K562 (cell line): ENCODE data around the gene CALM3. TPM values are rescaled to one million over a fixed set of nuclear protein-coding genes. Genes with fewer than 3 reads are reported as not detected.
A peak's percentile ranks its signal among the peaks of the same experiment; 100 is the strongest.

Experiments
- ARHGAP35 ChIP-seq: fragments of 450-650 bp; IDR thresholded peaks from 2 replicates; pipeline ENCODE4 v1.6.1; 2018; ENCODE audit not compliant: partially characterized antibody
- CBFB ChIP-seq: sonication (generic); formaldehyde crosslinking; IDR thresholded peaks from 2 replicates; pipeline ENCODE4 v1.4.0; 2020; ENCODE audit warnings: mild to moderate bottlenecking, missing genetic modification reagents
- CUX1 ChIP-seq: fragments of 200-800 bp; sonication (Bioruptor generic); IDR thresholded peaks from 2 replicates; pipeline ENCODE4 v1.6.1; 2016; ENCODE audit warnings: missing genetic modification characterization, missing compliant biosample characterization
- HDAC8 ChIP-seq: fragments of 450-650 bp; IDR thresholded peaks from 2 replicates; pipeline ENCODE4 v1.6.1; 2016; ENCODE audit warnings: mild to moderate bottlenecking, missing genetic modification characterization, moderate library complexity, missing compliant biosample characterization
- NFRKB ChIP-seq: fragments of 450-650 bp; IDR thresholded peaks from 2 replicates; pipeline ENCODE4 v1.6.1; 2016; ENCODE audit warnings: low read depth
- POLR2AphosphoS2 ChIP-seq: IDR thresholded peaks from 2 replicates; pipeline ENCODE4 v1.6.1; 2012; ENCODE audit warnings: low read length, improper control_type of control experiment
- SMAD1 ChIP-seq: fragments of 150-350 bp; IDR thresholded peaks from 2 replicates; pipeline ENCODE4 v1.6.1; 2014; ENCODE audit warnings: low read length, low read depth; ENCODE audit not compliant: partially characterized antibody
- SUPT5H ChIP-seq: fragments of 450-650 bp; IDR thresholded peaks from 2 replicates; pipeline ENCODE4 v1.6.1; 2016
- XRCC3 ChIP-seq: fragments of 450-650 bp; IDR thresholded peaks from 2 replicates; pipeline ENCODE4 v1.6.1; 2017; ENCODE audit warnings: mild to moderate bottlenecking, moderate library complexity
- XRCC5 ChIP-seq: fragments of 200-400 bp; formaldehyde crosslinking; IDR thresholded peaks from 2 replicates; pipeline ENCODE4 v1.6.1; 2017; ENCODE audit warnings: low read depth, mild to moderate bottlenecking, low read length
- ZNF217 ChIP-seq: sonication (generic); formaldehyde crosslinking; IDR thresholded peaks from 2 replicates; pipeline ENCODE4 v1.8.0; 2022; ENCODE audit warnings: mild to moderate bottlenecking, missing genetic modification reagents
- polyA plus RNA-seq, 8 experiments: library from polyadenylated mRNA; depleted of rRNA in 4 of 8; stranded (reverse) in 5 of 8; unstranded in 3 of 8; fragments of >200 nt; fragmentation: Nextera tagmentation in 2 of 8; fragmentation: Illumina TruSeq in 1 of 8; extraction: Ambion mirVana in 2 of 8; extraction: Trizol in 1 of 8; gene quantifications; 2 replicates each; pipeline versions ENCODE4 v1.2.1 to v1.2.3, GENCODE V29; 2011 to 2014; ENCODE audit warnings: inconsistent platforms in 1 of 8, missing spikeins in 1 of 8
- total RNA-seq, 7 experiments: library from RNA; depleted of rRNA in 6 of 7; stranded (reverse); fragments of >200 nt in 6 of 7; fragmentation: Illumina TruSeq in 2 of 7; extraction: Trizol in 2 of 7; gene quantifications; 2 replicates each; pipeline versions ENCODE4 v1.2.1 to v1.2.3, GENCODE V29; 2011 to 2021; ENCODE audit warnings: low replicate concordance in 1 of 7
- TF ChIP-seq, protein P1 (sequence below): fragments of 450-650 bp; formaldehyde crosslinking; conservative IDR thresholded peaks from 2 replicates; pipeline ENCODE4 v1.4.0; 2022; ENCODE audit warnings: mild to moderate bottlenecking, missing genetic modification characterization
- TF ChIP-seq, protein P2 (sequence below): fragments of 450-650 bp; IDR thresholded peaks from 2 replicates; pipeline ENCODE4 v1.6.1; 2016; ENCODE audit warnings: low read depth

CALM3 gene
- total and polyA plus RNA-seq, 9 of the 15 experiments (the other 6 are each of a cell fraction or from before 2014, with no cell fraction given): 34.6 to 350 (median 156) TPM

DNA sequence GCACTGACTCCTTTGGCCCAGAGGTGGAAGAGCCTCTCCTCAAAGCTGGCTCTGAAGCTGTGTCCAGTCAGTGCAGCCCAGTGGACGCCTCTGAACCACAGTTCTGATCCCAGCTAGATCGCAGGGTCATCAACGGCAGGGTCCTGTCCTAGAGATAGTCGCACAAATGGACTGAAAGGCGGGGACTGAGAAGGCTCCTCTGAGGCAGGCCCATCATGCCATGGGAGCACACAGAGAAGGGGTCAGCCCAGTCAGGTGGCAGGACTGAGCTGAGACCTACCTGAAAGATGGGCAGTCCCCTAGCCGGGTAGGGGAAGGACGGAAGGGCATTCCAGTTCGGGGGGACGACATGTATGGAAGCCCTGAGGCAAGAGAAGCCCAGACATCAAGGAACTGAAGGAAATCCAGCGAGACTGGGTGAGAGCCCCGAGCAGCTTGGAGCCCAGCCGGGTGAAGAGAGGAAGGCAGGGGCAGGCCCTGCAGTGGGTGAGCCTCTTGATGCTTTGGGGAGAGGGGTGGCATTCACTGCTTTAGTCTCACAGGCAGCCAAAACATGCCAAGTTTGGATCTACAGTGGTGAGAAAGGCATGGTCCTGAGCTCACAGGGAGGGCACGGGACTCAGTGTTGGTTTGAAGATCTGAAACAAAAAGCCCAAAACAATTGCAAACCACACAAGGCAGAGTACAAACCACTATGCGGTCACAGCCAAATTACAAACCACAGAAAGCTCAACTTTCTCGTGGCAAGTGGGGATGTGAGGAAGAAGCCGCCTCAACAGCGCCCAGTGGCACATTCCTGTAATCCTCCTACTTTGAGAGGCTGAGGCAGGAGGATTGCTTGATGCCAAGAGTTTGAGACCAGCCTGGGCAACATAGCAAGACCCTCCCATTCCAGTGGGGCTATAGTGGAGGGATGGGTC, 10.0 kb downstream of the CALM3 start (continued):
- no peak for TF ChIP-seq CUX1 (CRISPR knock-in tag)
- no peak for TF ChIP-seq HDAC8 (tag)
- TF ChIP-seq, protein P1, sequence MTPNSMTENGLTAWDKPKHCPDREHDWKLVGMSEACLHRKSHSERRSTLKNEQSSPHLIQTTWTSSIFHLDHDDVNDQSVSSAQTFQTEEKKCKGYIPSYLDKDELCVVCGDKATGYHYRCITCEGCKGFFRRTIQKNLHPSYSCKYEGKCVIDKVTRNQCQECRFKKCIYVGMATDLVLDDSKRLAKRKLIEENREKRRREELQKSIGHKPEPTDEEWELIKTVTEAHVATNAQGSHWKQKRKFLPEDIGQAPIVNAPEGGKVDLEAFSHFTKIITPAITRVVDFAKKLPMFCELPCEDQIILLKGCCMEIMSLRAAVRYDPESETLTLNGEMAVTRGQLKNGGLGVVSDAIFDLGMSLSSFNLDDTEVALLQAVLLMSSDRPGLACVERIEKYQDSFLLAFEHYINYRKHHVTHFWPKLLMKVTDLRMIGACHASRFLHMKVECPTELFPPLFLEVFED (CRISPR knock-in tag): 0 out of 2 replicates have a peak, but pooled peaks have one; percentile 5
- no peak for TF ChIP-seq NFRKB
- peak; percentile 85; the same call in 1 of the 2 replicates for TF ChIP-seq POLR2AphosphoS2
- TF ChIP-seq ARHGAP35: no peak
- no peak for TF ChIP-seq ZNF217 (CRISPR knock-in tag)
- no peak; the same call in 1 of the 2 replicates for TF ChIP-seq XRCC5
- TF ChIP-seq SMAD1: no peak
- TF ChIP-seq, protein P2, sequence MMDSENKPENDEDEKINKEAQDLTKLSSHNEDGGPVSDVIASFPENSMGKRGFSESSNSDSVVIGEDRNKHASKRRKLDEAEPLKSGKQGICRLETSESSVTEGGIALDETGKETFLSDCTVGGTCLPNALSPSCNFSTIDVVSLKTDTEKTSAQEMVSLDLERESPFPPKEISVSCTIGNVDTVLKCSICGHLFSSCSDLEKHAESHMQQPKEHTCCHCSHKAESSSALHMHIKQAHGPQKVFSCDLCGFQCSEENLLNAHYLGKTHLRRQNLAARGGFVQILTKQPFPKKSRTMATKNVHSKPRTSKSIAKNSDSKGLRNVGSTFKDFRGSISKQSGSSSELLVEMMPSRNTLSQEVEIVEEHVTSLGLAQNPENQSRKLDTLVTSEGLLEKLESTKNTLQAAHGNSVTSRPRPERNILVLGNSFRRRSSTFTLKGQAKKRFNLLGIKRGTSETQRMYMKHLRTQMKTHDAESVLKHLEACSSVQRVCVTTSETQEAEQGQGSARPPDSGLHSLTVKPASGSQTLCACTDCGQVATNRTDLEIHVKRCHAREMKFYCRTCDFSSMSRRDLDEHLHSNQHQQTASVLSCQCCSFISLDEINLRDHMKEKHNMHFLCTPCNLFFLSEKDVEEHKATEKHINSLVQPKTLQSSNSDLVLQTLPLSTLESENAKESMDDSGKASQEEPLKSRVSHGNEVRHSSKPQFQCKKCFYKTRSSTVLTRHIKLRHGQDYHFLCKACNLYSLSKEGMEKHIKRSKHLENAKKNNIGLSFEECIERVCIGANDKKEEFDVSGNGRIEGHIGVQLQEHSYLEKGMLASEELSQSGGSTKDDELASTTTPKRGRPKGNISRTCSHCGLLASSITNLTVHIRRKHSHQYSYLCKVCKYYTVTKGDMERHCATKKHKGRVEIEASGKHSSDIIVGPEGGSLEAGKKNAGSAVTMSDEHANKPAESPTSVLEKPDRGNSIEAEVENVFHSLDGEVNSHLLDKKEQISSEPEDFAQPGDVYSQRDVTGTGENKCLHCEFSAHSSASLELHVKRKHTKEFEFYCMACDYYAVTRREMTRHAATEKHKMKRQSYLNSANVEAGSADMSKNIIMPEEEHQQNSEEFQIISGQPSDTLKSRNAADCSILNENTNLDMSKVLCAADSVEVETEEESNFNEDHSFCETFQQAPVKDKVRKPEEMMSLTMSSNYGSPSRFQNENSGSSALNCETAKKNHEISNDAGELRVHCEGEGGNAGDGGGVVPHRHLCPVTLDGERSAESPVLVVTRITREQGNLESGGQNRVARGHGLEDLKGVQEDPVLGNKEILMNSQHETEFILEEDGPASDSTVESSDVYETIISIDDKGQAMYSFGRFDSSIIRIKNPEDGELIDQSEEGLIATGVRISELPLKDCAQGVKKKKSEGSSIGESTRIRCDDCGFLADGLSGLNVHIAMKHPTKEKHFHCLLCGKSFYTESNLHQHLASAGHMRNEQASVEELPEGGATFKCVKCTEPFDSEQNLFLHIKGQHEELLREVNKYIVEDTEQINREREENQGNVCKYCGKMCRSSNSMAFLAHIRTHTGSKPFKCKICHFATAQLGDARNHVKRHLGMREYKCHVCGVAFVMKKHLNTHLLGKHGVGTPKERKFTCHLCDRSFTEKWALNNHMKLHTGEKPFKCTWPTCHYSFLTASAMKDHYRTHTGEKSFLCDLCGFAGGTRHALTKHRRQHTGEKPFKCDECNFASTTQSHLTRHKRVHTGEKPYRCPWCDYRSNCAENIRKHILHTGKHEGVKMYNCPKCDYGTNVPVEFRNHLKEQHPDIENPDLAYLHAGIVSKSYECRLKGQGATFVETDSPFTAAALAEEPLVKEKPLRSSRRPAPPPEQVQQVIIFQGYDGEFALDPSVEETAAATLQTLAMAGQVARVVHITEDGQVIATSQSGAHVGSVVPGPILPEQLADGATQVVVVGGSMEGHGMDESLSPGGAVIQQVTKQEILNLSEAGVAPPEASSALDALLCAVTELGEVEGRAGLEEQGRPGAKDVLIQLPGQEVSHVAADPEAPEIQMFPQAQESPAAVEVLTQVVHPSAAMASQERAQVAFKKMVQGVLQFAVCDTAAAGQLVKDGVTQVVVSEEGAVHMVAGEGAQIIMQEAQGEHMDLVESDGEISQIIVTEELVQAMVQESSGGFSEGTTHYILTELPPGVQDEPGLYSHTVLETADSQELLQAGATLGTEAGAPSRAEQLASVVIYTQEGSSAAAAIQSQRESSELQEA: no peak
- TF ChIP-seq XRCC3: no peak
- TF ChIP-seq CBFB (CRISPR knock-in tag): no peak
- peak; percentile 84 for TF ChIP-seq SUPT5H
